RWPE1 (cell line): Measurements from ENCODE around the gene GDF10.

ENCODE experiments used
- CTCF ChIA-PET: fragments of 350-600 bp; sonication (Branson Sonifier 250); formaldehyde crosslinking; extraction: SDS; loops from one replicate; lab custom pipeline; 2021; lab: Yijun Ruan, JAX
- POLR2A ChIA-PET: fragments of 400-600 bp; formaldehyde crosslinking; extraction: SDS; loops from one replicate; lab custom pipeline; 2020; ENCODE audit warnings: antibody characterized with exemption; ENCODE audit not compliant: low non-redundant PET; lab: Yijun Ruan, JAX
- DNase-seq: peaks from one replicate; pipeline ENCODE4 v3.0.0; 2012; ENCODE audit warnings: low spot score
- H3K27ac ChIP-seq: fragments of 450-650 bp; 2 replicates; pipeline ENCODE4 v1.5.1; 2017
- CTCF ChIP-seq: fragments of 450-650 bp; conservative IDR thresholded peaks from 2 replicates; pipeline ENCODE4 v1.5.1; 2017; ENCODE audit warnings: low read depth, mild to moderate bottlenecking

The GDF10 gene

GRCh38 chr10:47325303-47326291 is 25.6 kb downstream of the GDF10 start:
- no peak overlapping the region for H3K27ac ChIP-seq
- no peak for DNase-seq
- no peak for TF ChIP-seq CTCF
- ChIA-PET POLR2A (no interaction called here), CTCF (no interaction called here)

GRCh38 chr10:47326306-47326926 is 26.4 kb downstream of the GDF10 start:
- DNase-seq: no peak
- CTCF ChIA-PET: interaction anchor here (0.6 kb wide), 1 partner anchor 89 kb away, joined by 3 read pairs; no protein-coding TSS in a partner anchor
- POLR2A ChIA-PET: no interaction called here
- H3K27ac ChIP-seq: no peak overlapping the region
- no peak for TF ChIP-seq CTCF

DNA sequence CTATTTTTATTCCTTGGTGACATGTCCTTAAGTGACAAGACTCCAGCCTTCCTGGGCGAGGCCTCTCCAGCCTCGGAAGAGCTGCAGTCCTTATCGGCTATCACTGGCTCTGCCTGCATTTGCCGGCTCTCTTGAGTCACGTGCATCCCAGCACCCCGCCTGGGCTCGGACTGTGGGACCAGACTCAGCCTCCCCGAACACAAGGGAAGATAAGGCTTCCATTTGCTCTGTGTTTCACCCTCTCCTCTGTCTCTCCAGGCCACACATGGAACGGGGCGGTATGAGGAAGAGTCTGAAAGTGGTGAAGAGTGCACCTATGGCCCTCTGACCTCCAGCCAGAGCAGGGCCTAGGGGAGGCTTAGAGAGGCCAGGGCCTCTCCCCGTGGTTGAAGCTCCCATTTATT is 26.9 kb downstream of the GDF10 start:
- POLR2A ChIA-PET: no interaction called here
- CTCF ChIA-PET: interaction anchor here (0.6 kb wide), 1 partner anchor 90 kb away, joined by 3 read pairs; no protein-coding TSS in a partner anchor
- H3K27ac ChIP-seq: no peak overlapping the region
- TF ChIP-seq CTCF: no peak
- DNase-seq: no peak

DNA sequence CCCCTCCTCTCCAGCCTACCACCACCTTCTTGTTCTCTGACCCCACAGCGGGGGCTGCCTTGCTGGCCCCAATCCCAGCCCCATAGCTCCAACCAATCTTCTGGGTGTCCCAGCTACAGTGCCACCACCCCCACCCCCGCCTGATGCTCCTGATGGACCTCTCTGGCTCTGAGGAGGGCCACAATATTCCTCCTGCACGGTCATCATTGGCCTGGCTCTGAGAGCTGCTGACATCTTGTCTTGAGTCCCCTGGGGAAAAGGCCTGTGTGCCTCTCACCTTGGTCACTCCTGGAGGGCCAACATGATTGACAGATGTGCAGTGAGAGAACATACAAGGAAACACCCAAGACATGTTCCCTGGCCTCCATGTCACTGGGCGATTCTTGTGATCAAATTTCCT is 29.9 kb downstream of the GDF10 start:
- H3K27ac ChIP-seq: no peak overlapping the region
- ChIA-PET POLR2A (no interaction called here), CTCF (interaction anchor here (0.7 kb wide), 1 partner anchor 305 kb away, joined by 4 read pairs; no protein-coding TSS in a partner anchor)
- TF ChIP-seq CTCF: no peak
- DNase-seq: no peak

DNA sequence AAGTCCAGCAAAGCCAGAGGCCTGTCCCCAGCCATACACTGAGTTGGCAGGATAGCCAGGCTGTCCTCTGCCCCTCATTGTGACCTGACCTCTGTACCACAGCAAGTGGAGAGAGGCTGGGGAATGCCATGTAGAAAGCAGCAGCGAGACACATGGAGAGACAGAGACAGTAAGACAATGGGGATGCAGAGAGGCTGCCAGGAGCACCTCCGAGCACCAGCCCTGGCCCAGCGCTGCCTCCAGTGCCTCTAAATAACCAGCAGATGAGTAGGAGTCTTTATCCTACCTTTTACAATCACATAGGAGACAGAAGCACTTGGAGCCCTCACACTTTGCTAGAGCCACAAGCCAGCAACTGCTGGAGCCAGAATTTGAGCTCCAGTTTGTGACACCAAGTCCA is 30.4 kb downstream of the GDF10 start:
- ChIA-PET POLR2A (no interaction called here), CTCF (interaction anchor here (0.7 kb wide), 1 partner anchor 306 kb away, joined by 4 read pairs; no protein-coding TSS in a partner anchor)
- no peak for DNase-seq
- no peak overlapping the region for H3K27ac ChIP-seq
- TF ChIP-seq CTCF: no peak

DNA sequence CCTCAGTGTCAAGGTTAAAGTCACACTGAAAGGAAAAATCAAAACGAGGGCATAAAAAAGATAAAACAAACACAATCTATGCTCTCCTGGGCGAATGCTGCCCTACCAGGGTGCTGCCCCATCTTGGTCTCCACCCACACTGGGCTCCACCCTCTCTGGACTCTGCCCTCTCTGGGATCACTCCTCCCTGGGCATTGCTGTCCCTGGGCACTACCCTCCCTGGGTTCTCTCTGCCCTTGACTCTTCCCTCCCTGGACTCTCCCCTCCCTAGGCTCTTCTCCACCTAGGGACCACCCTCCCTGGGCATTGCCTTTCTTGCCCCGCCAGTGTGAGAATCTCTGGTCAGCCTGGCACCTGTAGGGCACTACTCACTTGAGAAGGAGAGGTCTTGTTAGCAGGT is 30.8 kb downstream of the GDF10 start:
- ChIA-PET POLR2A (no interaction called here), CTCF (interaction anchor here (0.7 to 1.6 kb wide), 2 partner anchors 10 to 306 kb away, joined by 4 read pairs; no protein-coding TSS in a partner anchor)
- DNase-seq: no peak
- H3K27ac ChIP-seq: no peak overlapping the region
- no peak for TF ChIP-seq CTCF
